IPS-18a (cell line): ENCODE measurements around the gene FBXO15.

Experiments used
- H3K27ac ChIP-seq: one replicate; pipeline ENCODE4 v1.5.1; 2013; ENCODE audit warnings: low read length
- H3K27me3 ChIP-seq: one replicate; pipeline ENCODE4 v1.6.1; 2013; ENCODE audit warnings: mild to moderate bottlenecking, low read length; ENCODE audit not compliant: control insufficient read depth, insufficient read depth
- H3K36me3 ChIP-seq: one replicate; pipeline ENCODE4 v1.6.1; 2013; ENCODE audit warnings: low read depth, low read length; ENCODE audit not compliant: control insufficient read depth
- H3K4me1 ChIP-seq: one replicate; pipeline ENCODE4 v1.6.1; 2013; ENCODE audit warnings: low read depth, low read length; ENCODE audit not compliant: control insufficient read depth
- H3K4me3 ChIP-seq: one replicate; pipeline ENCODE4 v1.5.1; 2013; ENCODE audit warnings: low read length
- H3K9ac ChIP-seq: one replicate; pipeline ENCODE4 v1.6.1; 2013; ENCODE audit warnings: mild to moderate bottlenecking, low read length, moderate library complexity
- H3K9me3 ChIP-seq: one replicate; pipeline ENCODE4 v1.6.1; 2013; ENCODE audit warnings: low read depth, low read length; ENCODE audit not compliant: control insufficient read depth

FBXO15 gene

DNA sequence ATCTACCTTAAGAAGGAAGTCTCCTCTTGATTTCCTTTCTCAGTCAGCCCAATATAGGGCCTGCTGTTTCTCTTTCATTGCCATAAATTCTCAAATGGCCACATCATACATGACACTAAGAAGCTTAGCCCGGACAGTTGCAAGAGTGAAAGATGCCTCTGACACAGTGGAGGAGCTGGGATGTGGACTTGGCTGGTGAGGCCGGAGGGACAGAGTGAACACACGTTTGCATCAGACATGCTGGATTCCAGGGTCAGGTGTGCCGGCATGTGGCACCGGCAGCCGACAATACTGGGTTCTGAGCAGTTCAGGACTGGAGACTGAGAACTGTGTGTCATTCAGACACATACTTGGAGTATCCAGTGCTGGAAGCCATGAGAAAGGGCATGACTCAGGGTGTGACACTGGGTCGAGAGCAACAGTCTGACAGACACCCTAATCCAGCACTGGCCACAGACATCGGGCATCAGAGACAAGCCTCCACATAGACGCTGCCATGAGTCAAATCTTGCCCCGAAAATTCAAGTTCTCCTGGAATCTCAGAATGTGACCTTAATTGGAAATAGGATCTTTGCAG is 32.1 kb upstream of the FBXO15 start:
- Histone ChIP-seq H3K9ac (no peak overlapping the region), H3K4me1 (peaks cover under 1% of the 10 kb centered on the region), H3K36me3 (no peaks in the 10 kb centered on the region), H3K27ac (no peak overlapping the region), H3K4me3 (no peak overlapping the region), H3K27me3 (no peaks in the 10 kb centered on the region), H3K9me3 (no peaks in the 10 kb centered on the region)

DNA sequence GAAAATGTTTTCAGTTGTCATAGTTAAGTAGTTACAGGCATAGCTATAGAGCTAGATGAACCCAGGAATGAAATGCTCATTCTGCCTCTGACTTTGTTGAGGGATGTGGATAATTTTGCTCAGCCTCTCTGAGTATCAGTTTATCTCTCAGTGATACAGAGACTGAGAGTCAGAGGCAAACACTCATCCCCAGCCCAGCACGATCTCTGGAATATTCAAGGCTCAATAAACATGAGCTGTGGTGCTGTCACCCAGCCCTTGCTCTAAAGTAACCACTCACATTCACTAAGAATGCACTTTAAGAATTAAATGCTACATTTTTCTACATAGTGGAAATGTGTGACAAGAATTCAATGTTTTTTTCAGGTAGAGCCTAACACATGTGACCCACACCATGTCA is 31.2 kb upstream of the FBXO15 start:
- Histone ChIP-seq H3K27ac (no peak overlapping the region), H3K36me3 (no peaks in the 10 kb centered on the region), H3K9ac (no peak overlapping the region), H3K4me1 (no peaks in the 10 kb centered on the region), H3K9me3 (no peaks in the 10 kb centered on the region), H3K4me3 (no peak overlapping the region), H3K27me3 (no peaks in the 10 kb centered on the region)

DNA sequence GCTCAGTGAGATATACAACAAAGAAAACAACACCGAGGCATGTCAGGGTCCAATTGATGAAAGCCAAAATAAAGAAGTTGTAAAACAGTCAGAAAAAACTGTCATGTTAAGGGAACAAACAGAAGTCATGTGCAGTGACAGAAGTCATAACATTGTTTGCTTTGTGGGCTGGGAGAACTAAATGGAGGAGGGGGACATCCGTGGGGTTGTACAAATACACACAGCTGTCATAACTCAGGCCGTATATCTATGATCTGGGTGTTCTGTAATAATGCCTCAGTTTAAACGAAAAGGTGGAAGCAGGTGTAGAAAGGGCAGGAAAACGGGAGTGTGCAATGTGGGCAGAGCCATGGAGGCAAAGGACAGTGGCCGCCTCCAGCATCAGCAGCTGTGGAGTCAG is 28.0 kb upstream of the FBXO15 start:
- Histone ChIP-seq H3K9me3 (no peaks in the 10 kb centered on the region), H3K27me3 (no peaks in the 10 kb centered on the region), H3K4me1 (no peaks in the 10 kb centered on the region), H3K36me3 (no peaks in the 10 kb centered on the region), H3K4me3 (no peak overlapping the region), H3K9ac (no peak overlapping the region), H3K27ac (no peak overlapping the region)

DNA sequence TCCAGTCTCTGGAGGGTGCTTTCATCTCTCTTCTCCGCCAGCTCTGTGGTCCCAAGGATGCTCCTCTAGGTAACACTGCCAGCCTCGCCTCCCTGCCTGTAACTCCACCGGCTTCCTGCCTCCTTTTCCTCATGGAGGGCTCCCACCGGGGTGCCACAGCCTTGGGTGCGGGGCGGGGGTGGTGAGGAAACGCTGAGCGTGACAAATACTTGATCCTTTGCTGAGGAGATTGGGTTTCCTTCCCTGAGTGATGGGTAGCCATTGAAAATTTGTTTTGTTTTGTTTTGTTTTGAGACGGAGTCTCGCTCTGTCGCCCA is 25.8 kb upstream of the FBXO15 start:
- no peaks in the 10 kb centered on the region for H3K27me3 ChIP-seq
- H3K9me3 ChIP-seq = no peaks in the 10 kb centered on the region
- no peaks in the 10 kb centered on the region for H3K4me1 ChIP-seq
- H3K4me3 ChIP-seq = no peak overlapping the region
- no peak overlapping the region for H3K27ac ChIP-seq
- H3K36me3 ChIP-seq = no peaks in the 10 kb centered on the region
- no peak overlapping the region for H3K9ac ChIP-seq

DNA sequence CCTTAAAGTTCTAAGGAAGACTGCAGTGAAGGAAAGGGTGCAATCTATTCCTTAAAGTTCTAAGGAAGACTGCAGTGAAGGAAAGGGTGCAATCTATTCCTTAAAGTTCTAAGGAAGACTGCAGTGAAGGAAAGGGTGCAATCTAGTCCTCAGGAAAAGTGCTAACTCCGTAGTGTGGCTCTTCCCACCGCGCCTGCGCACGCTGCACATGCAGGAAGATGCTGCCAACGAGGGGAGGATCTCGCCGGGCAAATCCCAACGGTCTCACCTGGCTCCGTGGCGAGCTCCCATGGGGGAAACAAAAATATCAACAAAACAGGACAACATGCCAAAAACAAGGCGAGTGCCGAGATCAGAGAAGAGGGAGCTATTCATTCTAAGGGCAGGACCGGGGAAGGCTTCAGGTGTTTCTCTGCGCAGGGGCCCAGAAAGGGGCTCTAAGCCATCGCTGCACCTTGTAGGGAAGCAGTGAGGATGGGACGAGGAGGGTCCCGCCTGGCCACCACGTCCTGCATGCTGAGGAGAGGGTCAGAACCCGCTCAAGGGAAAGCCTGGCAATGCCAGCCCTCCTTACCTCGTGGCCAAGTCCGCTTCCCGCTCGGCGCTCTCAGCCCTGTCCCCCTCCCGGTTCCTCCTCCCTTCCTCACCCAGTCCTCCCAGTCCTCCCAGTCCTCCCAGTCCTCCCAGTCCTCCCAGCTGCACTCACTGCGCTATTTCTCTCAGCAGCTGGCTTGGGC is 25.2 kb upstream of the FBXO15 start:
- H3K36me3 ChIP-seq = no peaks in the 10 kb centered on the region
- no peaks in the 10 kb centered on the region for H3K27me3 ChIP-seq
- no peak overlapping the region for H3K9ac ChIP-seq
- H3K9me3 ChIP-seq = no peaks in the 10 kb centered on the region
- no peak overlapping the region for H3K27ac ChIP-seq
- H3K4me3 ChIP-seq = no peak overlapping the region
- H3K4me1 ChIP-seq = no peaks in the 10 kb centered on the region

DNA sequence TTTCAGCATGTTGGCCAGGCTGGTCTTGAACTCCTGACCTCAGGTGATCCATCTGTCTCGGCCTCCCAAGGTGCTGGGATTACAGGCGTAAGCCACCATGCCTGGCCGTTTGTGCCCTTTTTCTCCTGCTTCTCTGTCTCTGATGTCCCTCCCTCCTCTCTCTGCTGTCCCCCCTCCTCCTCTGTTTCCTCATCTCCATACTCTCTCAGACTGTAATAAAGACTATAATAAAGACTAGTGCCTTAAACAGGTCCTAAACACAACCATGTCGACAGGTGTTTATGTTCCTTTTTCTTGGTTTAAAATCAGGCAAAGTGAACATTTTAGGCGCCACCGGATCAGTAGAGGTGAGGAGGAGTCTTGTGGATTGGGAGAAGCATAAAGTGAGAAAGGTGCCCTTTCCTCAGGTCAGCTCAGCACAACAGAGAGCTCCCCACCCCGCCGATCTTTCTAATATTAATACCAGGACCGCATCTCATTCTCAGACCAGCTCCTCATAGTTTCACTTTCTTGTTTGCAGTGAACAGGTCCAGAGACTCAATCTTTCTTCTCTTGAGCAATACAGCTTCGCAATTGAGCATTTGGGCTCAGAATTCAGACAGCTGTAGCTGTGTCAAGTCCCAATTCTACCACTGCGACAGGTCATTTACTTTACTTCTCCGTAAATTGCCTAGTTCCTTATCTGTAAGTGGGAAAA is 24.4 kb upstream of the FBXO15 start:
- H3K27ac ChIP-seq = no peak overlapping the region
- H3K9me3 ChIP-seq = no peaks in the 10 kb centered on the region
- no peak overlapping the region for H3K4me3 ChIP-seq
- no peak overlapping the region for H3K9ac ChIP-seq
- no peaks in the 10 kb centered on the region for H3K36me3 ChIP-seq
- no peaks in the 10 kb centered on the region for H3K4me1 ChIP-seq
- no peaks in the 10 kb centered on the region for H3K27me3 ChIP-seq

DNA sequence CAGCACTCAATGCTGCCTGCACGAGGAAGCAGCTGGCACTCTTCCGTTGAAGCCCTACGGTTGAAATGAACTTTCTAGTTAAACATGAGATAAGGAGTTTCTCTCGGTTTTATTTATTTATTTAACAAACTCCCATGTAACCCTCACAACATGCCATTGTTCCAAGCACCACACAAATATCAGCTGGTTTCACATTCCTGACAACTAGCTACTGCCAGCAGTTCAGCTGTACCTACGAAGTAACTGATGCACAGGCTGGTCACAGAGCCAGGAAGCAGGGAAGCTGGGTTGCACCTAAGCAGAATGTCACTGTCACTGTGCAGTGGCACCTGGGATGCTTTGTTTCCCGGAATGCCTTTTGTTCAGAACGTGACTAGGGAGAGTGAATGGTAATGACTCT is 18.8 kb upstream of the FBXO15 start:
- Histone ChIP-seq H3K27ac (no peak overlapping the region), H3K4me1 (no peaks in the 10 kb centered on the region), H3K27me3 (no peaks in the 10 kb centered on the region), H3K36me3 (no peaks in the 10 kb centered on the region), H3K9ac (no peak overlapping the region), H3K9me3 (no peaks in the 10 kb centered on the region), H3K4me3 (no peak overlapping the region)

DNA sequence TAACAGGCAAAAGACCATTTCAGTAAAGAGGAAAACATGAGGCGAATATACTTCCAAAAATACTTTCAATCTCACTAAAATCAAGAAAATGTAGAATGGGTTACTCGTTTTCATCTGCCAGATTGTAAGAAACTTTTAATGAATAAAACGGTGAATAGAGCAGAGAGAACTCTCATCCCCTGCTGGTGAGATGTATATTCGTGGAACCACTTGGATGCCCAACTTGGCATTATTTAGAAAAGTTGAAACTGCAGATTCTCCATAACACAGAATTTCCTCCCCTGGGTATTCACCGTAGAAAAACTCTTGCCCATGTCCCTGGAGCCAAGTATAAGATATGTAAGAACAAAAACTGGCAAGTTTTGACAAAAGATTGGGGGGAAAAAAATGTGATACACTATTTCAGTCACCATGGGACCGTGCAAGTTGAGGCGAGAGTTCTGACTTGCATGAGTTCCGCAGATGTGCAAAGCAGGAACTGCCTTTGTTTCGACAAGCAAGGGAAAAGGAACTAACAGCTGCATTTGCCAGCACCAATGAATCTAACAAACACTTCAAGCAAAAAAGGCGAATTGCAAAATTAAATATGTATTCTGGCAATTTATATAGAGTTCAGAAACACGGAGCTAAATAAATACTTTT is 15.5 kb upstream of the FBXO15 start:
- Histone ChIP-seq H3K27ac (no peak overlapping the region), H3K4me3 (no peak overlapping the region), H3K9me3 (no peaks in the 10 kb centered on the region), H3K36me3 (peaks cover 23% of the 10 kb centered on the region), H3K27me3 (no peaks in the 10 kb centered on the region), H3K9ac (no peak overlapping the region), H3K4me1 (no peaks in the 10 kb centered on the region)

DNA sequence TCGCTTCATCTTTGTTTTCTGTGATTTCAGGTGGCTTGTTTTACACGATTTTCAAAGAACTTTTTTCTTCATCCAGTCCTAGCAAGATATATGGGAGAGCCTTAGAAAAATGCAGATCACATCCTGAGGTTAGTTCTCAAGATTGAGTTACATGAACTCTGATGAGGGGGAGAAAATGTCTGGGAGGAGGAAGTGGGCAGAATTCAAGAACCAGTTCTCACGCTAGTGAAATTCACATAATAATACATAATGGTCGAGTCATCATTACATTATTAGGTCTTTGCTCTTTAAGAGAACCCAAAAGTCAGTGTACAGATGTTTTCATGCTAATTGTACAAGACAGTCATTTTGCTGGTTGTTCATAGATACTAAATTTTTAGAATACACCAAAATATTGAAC is 7.6 kb upstream of the FBXO15 start:
- H3K4me3 ChIP-seq = no peak overlapping the region
- no peaks in the 10 kb centered on the region for H3K9me3 ChIP-seq
- H3K27me3 ChIP-seq = no peaks in the 10 kb centered on the region
- H3K9ac ChIP-seq = no peak overlapping the region
- no peak overlapping the region for H3K27ac ChIP-seq
- no peaks in the 10 kb centered on the region for H3K4me1 ChIP-seq
- peaks cover 40% of the 10 kb centered on the region for H3K36me3 ChIP-seq

DNA sequence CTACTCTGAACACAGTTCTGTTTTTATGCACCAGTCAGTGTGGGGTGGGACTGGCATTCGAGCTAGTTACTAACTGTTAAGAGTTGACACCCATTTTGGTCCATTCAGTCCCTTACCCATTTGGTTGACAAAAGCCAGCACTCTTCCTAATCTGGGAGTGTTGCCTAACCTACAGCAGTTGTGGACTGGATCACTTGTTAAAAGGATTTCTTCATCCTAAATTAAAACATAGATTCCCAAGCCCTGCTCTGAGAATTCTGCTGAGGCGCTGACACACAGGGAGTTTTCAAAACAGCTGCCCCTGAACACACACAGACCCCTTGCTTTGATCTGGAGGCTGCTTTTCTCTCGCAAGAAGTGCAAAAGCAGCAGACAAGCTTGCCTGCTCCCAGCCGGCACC is 7.1 kb upstream of the FBXO15 start:
- H3K4me1 ChIP-seq = peaks cover 1% of the 10 kb centered on the region
- H3K27me3 ChIP-seq = no peaks in the 10 kb centered on the region
- H3K4me3 ChIP-seq = no peak overlapping the region
- H3K36me3 ChIP-seq = peaks cover 37% of the 10 kb centered on the region
- no peak overlapping the region for H3K27ac ChIP-seq
- H3K9me3 ChIP-seq = no peaks in the 10 kb centered on the region
- no peak overlapping the region for H3K9ac ChIP-seq

DNA sequence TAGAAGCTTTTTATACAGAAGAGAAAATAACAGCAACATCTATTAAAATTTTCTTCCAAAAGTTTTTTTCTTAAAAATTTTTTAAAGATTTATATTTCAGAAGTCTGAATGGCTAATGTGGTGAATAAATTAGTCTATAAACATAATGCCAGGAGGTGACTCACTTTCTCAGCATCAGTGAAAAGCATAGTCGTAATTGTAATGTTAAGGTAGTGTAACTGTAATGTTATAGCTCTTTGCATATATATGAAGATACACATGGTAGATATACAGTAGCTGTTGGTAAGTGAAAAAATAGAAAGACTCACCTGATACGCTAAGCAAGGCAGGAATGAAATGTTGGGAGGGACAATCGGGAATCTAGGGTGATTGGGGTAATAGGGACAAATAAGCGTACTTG is 6.2 kb upstream of the FBXO15 start:
- Histone ChIP-seq H3K27ac (no peak overlapping the region), H3K27me3 (no peaks in the 10 kb centered on the region), H3K9ac (no peak overlapping the region), H3K4me1 (peaks cover 6% of the 10 kb centered on the region), H3K9me3 (no peaks in the 10 kb centered on the region), H3K36me3 (peaks cover 32% of the 10 kb centered on the region), H3K4me3 (no peak overlapping the region)
